Loucy (cell line): ENCODE results near the gene NGEF.

ENCODE experiments used
- CTCF ChIP-seq: fragments of 200-600 bp; sonication (generic); conservative IDR thresholded peaks from 2 replicates; pipeline ENCODE4 v1.5.1; 2014; ENCODE audit warnings: mild to moderate bottlenecking, antibody characterized with exemption, low read length
- EZH2phosphoT487 ChIP-seq: fragments of 200-600 bp; IDR thresholded peaks from 2 replicates; pipeline ENCODE4 v1.6.1; 2018; ENCODE audit warnings: antibody characterized with exemption, mild to moderate bottlenecking, moderate library complexity, borderline replicate concordance

GRCh38 chr2:233060501-233060979 is 47.5 kb upstream of the NGEF start:
- TF ChIP-seq CTCF (0 out of 2 replicates have a peak, but pooled peaks have one; percentile 13), EZH2phosphoT487 (no peak)
